GM19193 (cell line): ENCODE measurements around the gene DSG3.

Experiments used
- POLR2A ChIP-seq: IDR thresholded peaks from 4 replicates; pipeline ENCODE4 v1.6.1; 2011; ENCODE audit not compliant: insufficient read depth, insufficient read length; ENCODE audit errors: extremely low read depth

Gene DSG3

GRCh38 chr18:31497404-31497835 lies 49.9 kb downstream of the DSG3 start:
- no peak for TF ChIP-seq POLR2A

DNA sequence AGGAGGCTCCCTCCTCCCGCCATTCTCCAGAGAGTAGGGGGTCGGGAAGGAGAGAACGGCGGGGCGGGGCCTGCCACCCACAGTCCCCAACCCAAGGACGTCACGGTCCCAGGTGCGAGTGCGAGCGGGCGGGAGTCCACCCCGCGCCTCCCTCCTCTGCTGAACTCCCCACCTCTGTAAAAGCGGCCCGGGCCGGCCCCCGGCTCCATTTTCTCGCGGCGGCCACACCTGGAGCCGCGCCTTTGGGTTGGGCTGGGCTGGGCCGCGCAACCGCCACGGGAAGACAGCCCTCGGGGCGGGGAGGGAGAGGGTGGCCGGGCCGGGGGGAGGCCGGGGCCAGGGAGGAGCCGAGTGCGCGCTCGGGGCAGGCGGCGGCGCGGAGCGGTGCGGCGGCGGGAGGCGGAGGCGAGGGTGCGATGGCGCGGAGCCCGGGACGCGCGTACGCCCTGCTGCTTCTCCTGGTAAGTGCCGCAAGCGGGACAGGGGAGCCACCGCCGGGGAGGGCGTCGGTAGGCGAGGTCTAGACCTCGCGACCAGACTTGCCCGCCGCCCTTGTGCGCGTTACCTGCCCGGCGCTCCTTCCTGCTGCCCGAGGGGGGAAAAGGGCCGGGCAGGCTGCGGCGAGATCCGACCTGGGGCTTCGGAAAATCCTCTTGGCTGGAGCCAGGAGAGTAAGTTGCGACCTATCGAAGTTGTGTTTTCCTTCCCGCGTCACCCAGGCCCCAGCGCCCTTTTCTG lies 50.5 kb downstream of the DSG3 start, which contains the start of gene DSG2:
Gene DSG2, plus strand, starts transcription at position 342 of the 738 bp plus-strand sequence. Its CDS starts 75 bp downstream, at position 417.
- peak; percentile 59 for TF ChIP-seq POLR2A

DNA sequence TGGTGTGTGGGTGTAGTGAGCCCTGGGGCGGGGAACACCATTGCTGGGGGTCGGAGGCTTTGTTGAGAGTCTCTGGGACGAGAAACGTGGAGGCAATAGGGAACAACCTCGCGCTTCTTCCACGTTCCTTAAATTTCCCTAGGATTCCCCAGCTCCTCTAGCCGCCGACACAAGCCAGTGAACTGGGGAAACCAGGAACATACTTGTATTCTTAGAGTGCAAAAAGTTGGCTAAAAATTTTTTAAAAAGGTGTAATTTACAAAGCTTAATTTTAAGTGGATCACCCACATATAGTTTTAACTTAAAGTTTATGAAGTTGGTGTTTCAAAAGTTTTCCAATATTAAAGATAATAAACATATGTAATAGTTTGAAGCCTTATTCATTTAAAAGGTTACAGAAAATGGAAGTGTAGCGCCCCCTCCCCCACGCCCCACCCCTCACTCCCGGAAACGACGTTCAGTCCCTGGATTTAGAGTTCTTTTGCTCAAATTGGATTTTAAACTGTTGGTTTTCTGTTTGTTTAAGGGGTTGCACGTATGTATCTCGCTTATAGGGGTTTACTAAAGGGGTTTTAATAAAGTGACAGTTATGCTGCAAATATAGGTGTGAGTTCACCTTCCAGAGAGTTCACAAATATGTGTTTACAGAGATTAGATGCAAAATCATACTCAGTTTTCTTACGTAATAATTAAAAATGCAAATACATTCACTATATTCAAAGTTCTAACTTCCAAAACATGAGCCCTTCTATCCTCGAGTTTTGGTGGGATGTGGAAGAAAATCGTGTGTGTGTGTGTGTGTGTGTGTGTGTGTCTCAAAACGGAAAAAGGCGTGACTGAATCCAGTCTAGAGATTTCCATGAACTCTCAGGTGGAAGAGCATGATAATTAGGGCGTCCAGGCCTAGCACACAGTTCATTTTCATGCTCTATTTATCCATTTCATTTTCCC lies 51.3 kb downstream of the DSG3 start:
- TF ChIP-seq POLR2A: no peak

GRCh38 chr18:31500051-31500688 lies 52.6 kb downstream of the DSG3 start:
- peak; percentile 36 for TF ChIP-seq POLR2A

- TF ChIP-seq POLR2A: no peak
Measured at GRCh38 chr18:31503011-31503410, 55.5 kb downstream of the DSG3 start.

DNA sequence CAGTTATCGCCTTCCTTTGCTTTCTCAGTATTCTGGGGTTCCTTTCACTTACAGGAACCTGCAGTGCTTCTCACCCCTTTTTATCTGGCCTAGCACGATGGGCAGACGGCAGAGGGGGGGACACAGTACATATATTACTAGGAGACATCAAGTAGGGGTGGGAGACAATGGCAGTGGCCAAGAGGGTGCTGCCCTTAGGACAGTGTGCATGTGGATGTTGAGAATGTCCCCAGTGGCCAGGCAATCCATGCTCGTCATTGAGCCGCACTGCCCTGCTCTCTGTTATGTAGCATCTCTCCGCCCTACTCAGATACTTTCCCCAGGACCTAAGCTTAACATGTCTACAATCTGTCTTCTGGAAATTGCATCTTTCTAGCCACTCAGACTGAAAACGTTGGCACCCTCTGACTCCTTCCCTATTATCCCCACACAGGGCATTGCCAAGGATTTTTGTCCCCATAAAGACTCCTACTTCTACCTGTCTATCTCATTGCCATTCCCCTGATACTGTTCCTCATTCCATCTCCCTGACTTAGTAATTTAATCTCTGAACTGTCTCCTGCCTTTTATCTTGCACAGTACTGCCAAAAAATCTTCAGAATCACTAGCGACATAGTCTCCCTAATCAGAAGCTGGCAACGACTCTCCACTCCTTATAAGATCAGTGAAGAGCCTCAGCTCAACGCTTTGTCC lies 57.1 kb downstream of the DSG3 start:
- TF ChIP-seq POLR2A: no peak

- no peak for TF ChIP-seq POLR2A
Measured at GRCh38 chr18:31505156-31505555, 57.6 kb downstream of the DSG3 start.

- no peak for TF ChIP-seq POLR2A
Measured at GRCh38 chr18:31506024-31506742, 58.6 kb downstream of the DSG3 start.

DNA sequence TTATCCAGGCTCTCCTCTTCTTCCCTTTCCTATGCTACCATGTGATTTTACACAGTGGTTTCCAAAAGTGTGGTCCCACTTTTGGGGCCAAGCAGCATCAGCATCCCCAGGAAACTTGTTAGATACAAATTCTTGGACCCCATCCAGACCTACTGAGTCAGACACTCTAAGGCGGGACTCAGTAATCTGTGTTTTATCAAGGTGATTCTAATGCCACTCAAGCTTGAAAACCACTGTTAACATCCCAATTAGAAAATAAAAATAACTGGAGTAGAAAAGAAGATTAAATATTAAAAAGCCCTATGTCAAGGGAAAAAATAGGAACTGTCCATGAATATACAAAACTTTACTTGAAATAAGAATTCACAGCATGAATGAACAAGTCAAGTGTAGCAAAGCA lies 61.2 kb downstream of the DSG3 start:
- no peak for TF ChIP-seq POLR2A

- no peak for TF ChIP-seq POLR2A
Measured at GRCh38 chr18:31509571-31509970, 62.0 kb downstream of the DSG3 start.

DNA sequence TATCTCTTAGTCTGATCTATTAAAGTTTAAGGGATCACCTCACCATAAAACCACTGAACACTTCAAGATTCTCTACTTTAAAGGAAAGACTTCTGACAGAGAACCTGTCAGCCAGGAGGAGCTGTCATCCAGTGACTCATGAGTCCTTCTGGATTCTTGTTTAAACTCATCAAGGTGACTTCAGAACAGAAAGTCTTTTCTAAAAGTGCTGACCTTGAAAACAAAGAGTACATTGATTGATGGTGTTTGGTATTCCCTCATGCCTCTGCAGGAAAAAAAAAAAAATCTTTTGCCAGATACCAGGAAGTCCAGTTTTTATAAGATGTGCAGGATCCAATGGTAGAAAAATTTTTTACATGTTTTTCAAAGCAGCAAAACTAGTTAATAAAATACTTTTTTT lies 62.8 kb downstream of the DSG3 start:
- no peak for TF ChIP-seq POLR2A

- no peak for TF ChIP-seq POLR2A
Measured at GRCh38 chr18:31511098-31511497, 63.6 kb downstream of the DSG3 start.

DNA sequence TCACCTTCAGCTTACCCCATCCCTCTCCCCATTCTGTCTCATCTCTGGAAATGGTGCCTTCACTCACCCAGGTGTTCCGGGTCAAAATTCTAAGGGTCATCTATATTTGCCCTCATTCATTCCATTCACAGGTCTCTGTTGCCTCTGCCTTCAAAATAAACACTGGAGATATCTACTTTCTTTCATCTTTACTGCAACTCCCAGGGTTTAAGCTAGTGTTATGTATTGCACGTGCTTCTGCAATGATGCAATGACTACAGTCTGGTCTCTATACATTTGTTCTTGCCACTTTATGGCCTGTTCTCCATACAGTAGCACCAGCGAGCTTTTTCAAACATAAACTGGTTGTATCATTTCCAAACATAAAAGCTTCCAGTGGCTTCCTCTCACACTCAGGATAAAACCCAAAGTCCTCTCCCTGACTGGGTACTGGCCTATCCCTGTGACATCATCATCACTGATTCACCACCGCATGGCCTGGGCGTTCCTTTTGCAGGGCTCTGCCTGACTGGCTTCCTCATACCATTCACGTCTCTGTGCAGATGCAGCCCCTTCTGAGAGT lies 64.7 kb downstream of the DSG3 start:
- no peak for TF ChIP-seq POLR2A
